Measurements from ENCODE around the gene MMS22L. TPM values are rescaled to one million over a fixed set of nuclear protein-coding genes. Genes with fewer than 3 reads are reported as not detected.

The MMS22L gene
- total RNA-seq, 1 experiment from 2014 or later: 52.8 TPM

- no peak overlapping the region for H3K14ac ChIP-seq (ENCODE audit: insufficient read depth, low read length)
- H2BK12ac ChIP-seq (ENCODE audit: insufficient read length, low read depth, low read length): no peak overlapping the region
- H4K5ac ChIP-seq (ENCODE audit: insufficient read length, low read depth, low read length): no peak overlapping the region
- H3K4me1 ChIP-seq (ENCODE audit: insufficient read depth, low read length): no peaks in the 10 kb centered on the region
- Mint-ChIP-seq H3K4me1 (peaks cover 2 to 5% of the 10 kb centered on the region in 2 experiments; a peak in 1 of 4 replicates), H3K36me3 (ENCODE audit: insufficient read depth in 1 of 3, low read depth in 3 of 3) (peaks cover 0 to 9% (median 2%) of the 10 kb centered on the region in 3 experiments; a peak in 3 of 7 replicates), H3K9me3 (peaks cover 6 to 7% of the 10 kb centered on the region in 2 experiments; a peak in 3 of 5 replicates), H3K27me3 (ENCODE audit: low read depth) (no peaks in the 10 kb centered on the region; the same call in 1 of the 2 replicates), H3K4me3 (no peak overlapping the region), H3K27ac (no peak overlapping the region)
- H3K79me1 ChIP-seq (ENCODE audit: insufficient read depth, low read depth, low read length, poor library complexity, severe bottlenecking): no peaks in the 10 kb centered on the region
- no peak overlapping the region for H2BK120ac ChIP-seq (ENCODE audit: low read depth, low read length, poor library complexity, severe bottlenecking)
- H4K91ac ChIP-seq (ENCODE audit: insufficient read length, low read depth, low read length): no peak overlapping the region
- H3K27ac ChIP-seq (ENCODE audit: insufficient read length, low read depth, low read length): no peak overlapping the region
- WGBS (ENCODE audit: extremely low coverage, insufficient read length, low lambda C conversion rate): no CpG with 5 or more reads among the region's 1 CpG
- H2AFZ ChIP-seq (ENCODE audit: low read length): no peak overlapping the region
- no peak overlapping the region for H2BK5ac ChIP-seq (ENCODE audit: insufficient read length, low read length)
- TF ChIP-seq CTCF (conservative IDR thresholded peaks at IDR 0.05): no peak
- H4K8ac ChIP-seq (replicated peaks; ENCODE audit: insufficient read length, low read depth, low read length): no peak overlapping the region
- no peak overlapping the region for H3K56ac ChIP-seq (ENCODE audit: insufficient read length, low read depth, low read length)
- no peak overlapping the region for H3K4ac ChIP-seq (ENCODE audit: low read depth, low read length)
- no peak overlapping the region for H3K23ac ChIP-seq (ENCODE audit: insufficient read length, low read depth, low read length)
- H3K18ac ChIP-seq (ENCODE audit: insufficient read length, low read depth, low read length): no peak overlapping the region
- H3K4me2 ChIP-seq (ENCODE audit: insufficient read depth, insufficient read length, low read length): no peak overlapping the region
- H3K27me3 ChIP-seq (ENCODE audit: insufficient read depth, low read length): no peaks in the 10 kb centered on the region
- H2AK5ac ChIP-seq (ENCODE audit: insufficient read length, low read length): no peak overlapping the region
- H2BK15ac ChIP-seq (ENCODE audit: low read depth, low read length): no peak overlapping the region
- no peaks in the 10 kb centered on the region for H3K79me2 ChIP-seq (ENCODE audit: insufficient read depth, low read length)
- no peak overlapping the region for H3T11ph ChIP-seq (ENCODE audit: low read length)
- no peak overlapping the region for H2BK20ac ChIP-seq (ENCODE audit: low read depth, low read length, poor library complexity, severe bottlenecking)
- H4K20me1 ChIP-seq (ENCODE audit: control insufficient read depth, insufficient read depth, insufficient read length): no peaks in the 10 kb centered on the region
- no peak overlapping the region for H3K9ac ChIP-seq (ENCODE audit: extremely low read depth, insufficient read length, low read length)
- DNase-seq: no peak
- H3K9me3 ChIP-seq (ENCODE audit: control insufficient read depth, low read depth, low read length): no peaks in the 10 kb centered on the region
- H3K23me2 ChIP-seq (ENCODE audit: insufficient read length, low read depth, low read length, poor library complexity, severe bottlenecking): no peaks in the 10 kb centered on the region
Observed at GRCh38 chr6:97113170-97113569, 169.8 kb downstream of the MMS22L start.

All from H9 (cell line).